Astrocyte (in vitro differentiated cells and primary cell): ENCODE results near the gene ZNF385B.

ENCODE experiments used
- CTCF ChIP-seq: IDR thresholded peaks from 2 replicates; pipeline ENCODE4 v1.5.1; 2011; ENCODE audit warnings: low read depth, mild to moderate bottlenecking, inconsistent platforms, low read length, moderate library complexity; ENCODE audit not compliant: insufficient read depth
- EZH2 ChIP-seq: IDR thresholded peaks from 2 replicates; pipeline ENCODE4 v1.6.1; 2012; ENCODE audit warnings: mild to moderate bottlenecking, low read length, inconsistent platforms; ENCODE audit not compliant: insufficient read depth

DNA sequence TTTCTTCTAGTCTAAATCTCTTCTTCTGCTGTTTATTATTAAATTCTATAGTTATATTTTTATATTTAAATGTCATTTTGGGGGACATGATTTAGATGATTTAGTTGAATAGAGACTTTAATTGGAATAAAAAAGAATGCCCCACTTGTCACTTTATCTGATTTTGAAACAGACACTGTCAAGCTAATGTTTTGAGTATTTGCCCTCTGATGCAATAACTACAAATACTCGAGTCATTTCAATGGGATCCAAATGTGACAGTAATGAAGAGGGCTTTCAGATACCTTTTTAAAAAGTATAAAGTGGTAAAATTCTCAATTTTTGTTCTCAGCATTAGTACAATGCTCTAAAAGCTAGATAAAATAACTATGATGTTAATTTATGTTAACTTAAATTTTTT is 339.5 kb downstream of the ZNF385B start:
- no peak for TF ChIP-seq CTCF
- TF ChIP-seq EZH2 = no peak
